ENCODE data around the gene NEUROG1. TPM values are rescaled to one million over a fixed set of nuclear protein-coding genes. Genes with fewer than 3 reads are reported as not detected.
"Not testable (repeated sequence)": the region's sequence is repeated elsewhere in the genome, so short reads cannot be mapped to it uniquely, and the experiment has no call there.

The NEUROG1 gene
- total RNA-seq, 4 donors from 2014 or later: not detected

- DNase-seq: no peak
- no peak overlapping the region for H3K4me3 ChIP-seq
- no peaks in the 10 kb centered on the region for H3K27me3 ChIP-seq
- TF ChIP-seq POLR2A (IDR thresholded peaks at IDR 0.05): no peak
- no peak for TF ChIP-seq CTCF (IDR thresholded peaks at IDR 0.05)
- H3K36me3 ChIP-seq: no peaks in the 10 kb centered on the region
- no peak overlapping the region for H3K27ac ChIP-seq
- H3K4me1 ChIP-seq: no peaks in the 10 kb centered on the region
- no peaks in the 10 kb centered on the region for H3K9me3 ChIP-seq
These were observed 33.8 kb downstream of the NEUROG1 start for GRCh38 chr5:135501965-135502364.

- H3K27me3 ChIP-seq: no peaks in the 10 kb centered on the region
- H3K9me3 ChIP-seq: no peaks in the 10 kb centered on the region
- DNase-seq: no peak
- H3K4me1 ChIP-seq: no peaks in the 10 kb centered on the region
- no peaks in the 10 kb centered on the region for H3K36me3 ChIP-seq
- no peak overlapping the region for H3K27ac ChIP-seq
- no peak overlapping the region for H3K4me3 ChIP-seq
- no peak for TF ChIP-seq CTCF (IDR thresholded peaks at IDR 0.05)
These were observed 37.1 kb downstream of the NEUROG1 start for GRCh38 chr5:135498637-135498995.

- no peaks in the 10 kb centered on the region for H3K9me3 ChIP-seq
- no peaks in the 10 kb centered on the region for H3K36me3 ChIP-seq
- TF ChIP-seq CTCF (IDR thresholded peaks at IDR 0.05) (no peak), POLR2A (IDR thresholded peaks at IDR 0.05) (no peak)
- H3K27me3 ChIP-seq: no peaks in the 10 kb centered on the region
- no peak overlapping the region for H3K4me3 ChIP-seq
- H3K4me1 ChIP-seq: no peaks in the 10 kb centered on the region
- no peak overlapping the region for H3K27ac ChIP-seq
- DNase-seq: no peak
These were observed 37.7 kb downstream of the NEUROG1 start for GRCh38 chr5:135497971-135498636.

GRCh38 chr5:135495531-135495930 is 40.2 kb downstream of the NEUROG1 start:
- H3K27me3 ChIP-seq, DNase-seq, H3K9me3 ChIP-seq, H3K4me1 ChIP-seq, H3K4me3 ChIP-seq, H3K36me3 ChIP-seq, H3K27ac ChIP-seq: not testable (repeated sequence)

- H3K9me3 ChIP-seq: no peaks in the 10 kb centered on the region
- no peak for TF ChIP-seq CTCF (IDR thresholded peaks at IDR 0.05)
- TF ChIP-seq POLR2A (IDR thresholded peaks at IDR 0.05): no peak
- H3K36me3 ChIP-seq: no peaks in the 10 kb centered on the region
- H3K27me3 ChIP-seq: peaks cover 0 to 12% of the 10 kb centered on the region in 2 donors
- H3K4me3 ChIP-seq: no peak overlapping the region
- no peak for DNase-seq
- H3K4me1 ChIP-seq: peaks cover 0 to 12% (median 0%) of the 10 kb centered on the region in 4 donors
- no peak overlapping the region for H3K27ac ChIP-seq
These were observed 41.6 kb downstream of the NEUROG1 start for GRCh38 chr5:135494196-135494595.

- Histone ChIP-seq H3K27ac (no peak overlapping the region), H3K4me3 (no peak overlapping the region), H3K9me3 (no peaks in the 10 kb centered on the region), H3K27me3 (peaks cover 0 to 18% of the 10 kb centered on the region in 2 donors), H3K4me1 (peaks cover 0 to 18% (median 0%) of the 10 kb centered on the region in 4 donors), H3K36me3 (no peaks in the 10 kb centered on the region)
- no peak for DNase-seq
- no peak for TF ChIP-seq CTCF (IDR thresholded peaks at IDR 0.05)
- TF ChIP-seq POLR2A (IDR thresholded peaks at IDR 0.05): no peak
These were observed 42.2 kb downstream of the NEUROG1 start for GRCh38 chr5:135493406-135494180.

Measured in Peyer's patch (tissue), 4 donors.